Duodenal mucosa (tissue), 2 donors: Measurements from ENCODE around the gene CENPP.

ENCODE experiments used
- H3K27ac ChIP-seq: one replicate; pipeline ENCODE4 v1.7.0; 2013; ENCODE audit warnings: low read depth, low read length
- H3K27me3 ChIP-seq, 2 donors: one replicate each; pipeline ENCODE4 v1.7.0; 2013; ENCODE audit warnings: low read length in 2 of 2, control low read depth in 1 of 2; ENCODE audit not compliant: insufficient read depth in 2 of 2, control insufficient read depth in 1 of 2
- H3K36me3 ChIP-seq, 2 donors: one replicate each; pipeline ENCODE4 v1.7.0; 2013; ENCODE audit warnings: low read length in 2 of 2, control low read depth in 1 of 2; ENCODE audit not compliant: insufficient read depth in 2 of 2, control insufficient read depth in 1 of 2
- H3K4me1 ChIP-seq, 2 donors: one replicate each; pipeline ENCODE4 v1.7.0; 2013; ENCODE audit warnings: low read length in 2 of 2, control low read depth in 1 of 2; ENCODE audit not compliant: insufficient read depth in 2 of 2, control insufficient read depth in 1 of 2
- H3K4me3 ChIP-seq, 2 donors: one replicate each; pipeline ENCODE4 v1.7.0; 2013; ENCODE audit warnings: low read length in 2 of 2, low read depth in 1 of 2
- H3K9ac ChIP-seq, 2 donors: one replicate each; pipeline ENCODE4 v1.7.0; 2013; ENCODE audit warnings: low read length in 2 of 2, low read depth in 1 of 2
- H3K9me3 ChIP-seq, 2 donors: one replicate each; pipeline ENCODE4 v1.7.0; 2013; ENCODE audit warnings: low read length in 2 of 2, control low read depth in 1 of 2; ENCODE audit not compliant: control insufficient read depth in 1 of 2

The CENPP gene

DNA sequence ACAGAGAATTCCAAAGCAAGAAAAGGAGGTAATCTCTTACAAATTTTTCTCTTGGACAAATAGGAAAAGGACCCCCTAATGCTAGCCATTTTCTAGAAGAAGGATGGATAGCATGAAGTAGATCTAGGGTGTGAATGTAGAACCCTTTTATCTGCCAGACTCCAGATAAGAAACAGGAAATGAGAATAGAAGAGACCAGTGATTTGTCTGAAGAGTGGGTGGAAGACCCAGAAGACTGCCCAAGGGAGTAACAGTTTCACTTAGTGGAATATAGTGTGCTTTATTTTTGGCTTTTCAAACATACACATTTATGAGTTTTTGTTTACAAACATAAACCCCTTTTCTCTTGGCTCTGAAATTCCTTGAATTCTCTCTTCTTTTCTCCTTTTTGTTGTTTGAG, 185.0 kb downstream of the CENPP start:
- H3K4me1 ChIP-seq, result peaks cover 0 to 14% of the 10 kb centered on the region in 2 donors
- H3K9me3 ChIP-seq, result no peaks in the 10 kb centered on the region
- no peak overlapping the region for H3K27ac ChIP-seq
- H3K9ac ChIP-seq, result no peak overlapping the region
- H3K4me3 ChIP-seq, result no peak overlapping the region
- H3K36me3 ChIP-seq, result no peaks in the 10 kb centered on the region
- H3K27me3 ChIP-seq, result no peaks in the 10 kb centered on the region

- no peak overlapping the region for H3K27ac ChIP-seq
- H3K9me3 ChIP-seq, result no peaks in the 10 kb centered on the region
- H3K27me3 ChIP-seq, result no peaks in the 10 kb centered on the region
- H3K4me1 ChIP-seq, result peaks cover 0 to 7% of the 10 kb centered on the region in 2 donors
- H3K9ac ChIP-seq, result no peak overlapping the region
- H3K36me3 ChIP-seq, result no peaks in the 10 kb centered on the region
- H3K4me3 ChIP-seq, result no peak overlapping the region
Measured at GRCh38 chr9:92512622-92513021, 186.9 kb downstream of the CENPP start.

DNA sequence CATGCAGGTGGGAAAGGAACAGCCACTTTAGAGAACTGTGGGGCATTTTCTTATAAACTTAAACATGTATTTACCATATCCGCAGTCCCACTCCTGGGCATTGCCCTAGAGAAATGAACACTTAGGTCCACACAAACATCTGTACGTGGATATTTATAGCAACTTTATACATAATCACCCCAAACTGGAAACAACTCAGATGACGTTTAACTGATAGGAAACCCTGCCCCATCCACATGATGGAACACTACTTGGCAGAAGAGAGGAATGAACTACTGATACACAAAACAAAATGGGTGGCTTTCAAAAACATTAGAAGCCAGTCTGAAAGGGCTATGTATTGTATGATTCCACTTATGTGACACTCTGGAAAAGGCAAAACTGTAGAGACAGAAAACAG, 187.6 kb downstream of the CENPP start:
- Histone ChIP-seq H3K4me1 (no peaks in the 10 kb centered on the region), H3K36me3 (no peaks in the 10 kb centered on the region), H3K4me3 (no peak overlapping the region), H3K27me3 (no peaks in the 10 kb centered on the region), H3K9ac (no peak overlapping the region), H3K27ac (no peak overlapping the region), H3K9me3 (no peaks in the 10 kb centered on the region)

GRCh38 chr9:92514635-92515034, 188.9 kb downstream of the CENPP start:
- Histone ChIP-seq H3K4me1 (no peaks in the 10 kb centered on the region), H3K9ac (no peak overlapping the region), H3K27me3 (no peaks in the 10 kb centered on the region), H3K9me3 (no peaks in the 10 kb centered on the region), H3K4me3 (no peak overlapping the region), H3K27ac (no peak overlapping the region), H3K36me3 (no peaks in the 10 kb centered on the region)

GRCh38 chr9:92516521-92516920, 190.8 kb downstream of the CENPP start:
- Histone ChIP-seq H3K36me3 (no peaks in the 10 kb centered on the region), H3K4me3 (no peak overlapping the region), H3K4me1 (no peaks in the 10 kb centered on the region), H3K9me3 (no peaks in the 10 kb centered on the region), H3K9ac (no peak overlapping the region), H3K27ac (no peak overlapping the region), H3K27me3 (no peaks in the 10 kb centered on the region)

GRCh38 chr9:92517046-92517445, 191.3 kb downstream of the CENPP start:
- Histone ChIP-seq H3K4me1 (no peaks in the 10 kb centered on the region), H3K36me3 (no peaks in the 10 kb centered on the region), H3K9ac (no peak overlapping the region), H3K27ac (no peak overlapping the region), H3K4me3 (no peak overlapping the region), H3K9me3 (no peaks in the 10 kb centered on the region), H3K27me3 (no peaks in the 10 kb centered on the region)

- Histone ChIP-seq H3K36me3 (no peaks in the 10 kb centered on the region), H3K9ac (no peak overlapping the region), H3K27ac (no peak overlapping the region), H3K4me1 (peaks cover 0 to under 1% of the 10 kb centered on the region in 2 donors), H3K9me3 (no peaks in the 10 kb centered on the region), H3K4me3 (no peak overlapping the region), H3K27me3 (no peaks in the 10 kb centered on the region)
Measured at GRCh38 chr9:92518199-92518598, 192.4 kb downstream of the CENPP start.

DNA sequence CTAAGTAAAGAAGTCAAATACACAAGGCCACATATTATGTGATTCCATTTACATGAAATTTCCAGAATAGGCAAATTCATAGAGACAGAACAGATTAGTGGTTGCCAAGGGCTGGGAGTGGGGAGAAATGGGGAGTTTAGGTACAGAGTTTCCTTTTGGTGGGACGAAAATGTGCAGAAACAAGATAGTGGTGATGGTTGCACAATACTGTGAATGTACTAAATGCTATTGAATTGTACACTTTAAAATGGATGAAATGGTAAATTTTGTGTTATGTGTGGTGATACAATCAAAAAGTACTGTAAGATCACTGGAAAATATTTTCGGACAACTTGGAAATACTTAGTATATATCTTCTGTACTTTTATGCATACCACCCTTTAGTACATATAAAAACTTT, 195.1 kb downstream of the CENPP start:
- Histone ChIP-seq H3K9me3 (no peaks in the 10 kb centered on the region), H3K27ac (no peak overlapping the region), H3K36me3 (no peaks in the 10 kb centered on the region), H3K27me3 (no peaks in the 10 kb centered on the region), H3K9ac (no peak overlapping the region), H3K4me3 (no peak overlapping the region), H3K4me1 (peaks cover 0 to 4% of the 10 kb centered on the region in 2 donors)

DNA sequence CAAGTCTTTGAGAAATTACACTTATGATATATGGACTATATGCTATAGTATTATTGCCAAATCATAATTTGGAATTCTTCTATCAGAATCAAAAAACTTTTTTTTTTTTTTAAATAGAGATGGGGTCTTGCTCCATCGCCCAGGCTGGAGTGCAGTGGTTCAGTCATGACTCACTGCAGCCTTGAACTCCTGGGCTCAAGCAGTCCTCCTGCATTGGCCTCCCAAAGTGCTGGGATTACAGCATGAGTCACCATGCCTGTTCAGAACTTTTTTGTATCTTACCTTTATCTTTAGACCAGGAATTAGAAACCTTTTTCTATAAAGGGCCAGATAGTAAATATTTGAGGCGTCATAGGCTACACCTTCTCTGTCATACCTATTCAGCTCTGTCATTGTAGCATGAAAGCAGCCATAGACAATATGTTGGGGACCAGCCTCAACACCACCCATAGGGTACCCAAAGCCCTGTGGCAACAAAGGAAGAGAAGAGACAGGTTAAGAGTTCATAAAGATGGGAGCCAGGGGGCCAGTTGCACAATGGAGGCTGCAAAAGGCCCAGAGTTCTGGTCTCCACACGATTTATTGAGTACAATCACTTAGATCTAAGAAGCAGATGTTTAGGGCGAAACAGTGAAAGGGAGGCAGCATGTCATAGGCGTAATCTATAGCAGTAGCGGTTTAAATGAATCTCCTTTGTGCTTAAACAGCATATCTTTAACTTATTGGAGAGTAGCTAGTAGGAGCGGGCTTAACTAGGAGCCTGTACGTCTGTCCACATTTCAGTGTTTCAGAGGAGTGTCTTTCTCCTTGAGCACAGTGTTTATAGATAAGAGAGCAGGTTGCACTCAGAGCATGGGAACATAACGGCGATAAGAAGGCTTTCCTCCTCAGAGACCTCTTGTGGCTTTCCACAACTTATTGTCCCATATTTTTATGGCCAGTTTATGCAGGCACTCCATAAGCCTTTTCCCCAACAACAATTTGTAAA, 197.5 kb downstream of the CENPP start:
- H3K27ac ChIP-seq, result no peak overlapping the region
- H3K27me3 ChIP-seq, result no peaks in the 10 kb centered on the region
- no peak overlapping the region for H3K9ac ChIP-seq
- no peaks in the 10 kb centered on the region for H3K9me3 ChIP-seq
- H3K4me1 ChIP-seq, result peaks cover 0 to 4% of the 10 kb centered on the region in 2 donors
- no peak overlapping the region for H3K4me3 ChIP-seq
- H3K36me3 ChIP-seq, result no peaks in the 10 kb centered on the region

- Histone ChIP-seq H3K9ac (no peak overlapping the region), H3K9me3 (no peaks in the 10 kb centered on the region), H3K27me3 (no peaks in the 10 kb centered on the region), H3K4me3 (no peak overlapping the region), H3K4me1 (peaks cover 0 to 4% of the 10 kb centered on the region in 2 donors), H3K27ac (no peak overlapping the region), H3K36me3 (no peaks in the 10 kb centered on the region)
Measured at GRCh38 chr9:92524881-92525280, 199.1 kb downstream of the CENPP start.
